Measurements from ENCODE around the gene TRPM2.
"Not testable (repeated sequence)": the region's sequence is repeated elsewhere in the genome, so short reads cannot be mapped to it uniquely, and the experiment has no call there.

TRPM2 gene

GRCh38 chr21:44392185-44392584 is 38.8 kb downstream of the TRPM2 start:
- no peak overlapping the region for H3K4me3 ChIP-seq (replicated peaks in 1 of 2; ENCODE audit: low read depth in 2 of 2, low read length in 2 of 2)
- no peak for DNase-seq (ENCODE audit: low read depth in 2 of 2)
- TF ChIP-seq CTCF (IDR thresholded peaks at IDR 0.05; ENCODE audit: low read depth, low read length) = no peak

- TF ChIP-seq CTCF (IDR thresholded peaks at IDR 0.05; ENCODE audit: low read depth, low read length) = no peak
- H3K4me3 ChIP-seq (replicated peaks in 1 of 2; ENCODE audit: low read depth in 2 of 2, low read length in 2 of 2) = no peak overlapping the region
- DNase-seq (ENCODE audit: low read depth in 2 of 2) = peak in 1 of 2 donors; percentile 16
Observed at GRCh38 chr21:44392916-44393315, 39.5 kb downstream of the TRPM2 start.

DNA sequence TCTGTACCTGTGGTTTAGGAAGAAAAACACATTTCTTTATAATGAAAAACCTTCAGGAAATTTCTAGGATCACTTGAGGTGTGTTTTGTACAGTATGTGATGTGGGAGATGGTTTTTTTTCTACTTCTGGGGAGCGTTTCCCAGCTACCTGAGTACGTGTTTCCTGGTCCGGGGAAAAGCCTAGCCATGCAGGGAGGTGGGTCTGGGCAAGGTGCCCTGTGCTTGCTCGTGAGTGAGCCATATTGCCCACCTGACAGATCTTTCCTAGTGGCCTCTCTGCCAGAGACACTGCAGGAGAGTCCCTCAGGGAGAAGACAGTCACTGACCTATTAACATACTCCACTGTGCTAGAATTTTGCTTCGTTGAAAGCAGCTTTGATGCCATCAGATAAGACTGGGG is 41.3 kb downstream of the TRPM2 start:
- no peak for DNase-seq (ENCODE audit: low read depth in 2 of 2)
- TF ChIP-seq CTCF (IDR thresholded peaks at IDR 0.05; ENCODE audit: low read depth, low read length) = no peak
- H3K4me3 ChIP-seq (replicated peaks in 1 of 2; ENCODE audit: low read depth in 2 of 2, low read length in 2 of 2) = no peak overlapping the region

DNA sequence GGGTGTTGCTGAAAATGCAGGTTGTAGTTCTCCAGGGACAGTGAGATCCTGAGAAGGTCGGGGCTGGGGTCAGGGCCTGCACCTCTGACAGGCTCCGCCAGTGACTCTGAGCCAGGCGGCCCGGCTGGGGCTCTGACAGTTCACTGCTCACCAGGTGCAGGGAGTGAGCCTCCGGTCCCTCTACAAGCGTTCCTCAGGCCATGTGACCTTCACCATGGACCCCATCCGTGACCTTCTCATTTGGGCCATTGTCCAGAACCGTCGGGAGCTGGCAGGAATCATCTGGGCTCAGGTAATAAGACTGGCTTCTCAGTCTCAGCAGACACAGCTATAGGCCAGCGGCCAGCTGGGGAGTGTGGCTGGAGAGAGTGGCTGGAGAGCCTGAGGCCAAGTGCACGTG is 41.8 kb downstream of the TRPM2 start:
- DNase-seq (ENCODE audit: low read depth in 2 of 2) = no peak
- no peak overlapping the region for H3K4me3 ChIP-seq (replicated peaks in 1 of 2; ENCODE audit: low read depth in 2 of 2, low read length in 2 of 2)
- no peak for TF ChIP-seq CTCF (IDR thresholded peaks at IDR 0.05; ENCODE audit: low read depth, low read length)

- DNase-seq (ENCODE audit: low read depth in 2 of 2); H3K4me3 ChIP-seq (replicated peaks in 1 of 2; ENCODE audit: low read depth in 2 of 2, low read length in 2 of 2): not testable (repeated sequence)
Observed at GRCh38 chr21:44396803-44397202, 43.4 kb downstream of the TRPM2 start.

DNA sequence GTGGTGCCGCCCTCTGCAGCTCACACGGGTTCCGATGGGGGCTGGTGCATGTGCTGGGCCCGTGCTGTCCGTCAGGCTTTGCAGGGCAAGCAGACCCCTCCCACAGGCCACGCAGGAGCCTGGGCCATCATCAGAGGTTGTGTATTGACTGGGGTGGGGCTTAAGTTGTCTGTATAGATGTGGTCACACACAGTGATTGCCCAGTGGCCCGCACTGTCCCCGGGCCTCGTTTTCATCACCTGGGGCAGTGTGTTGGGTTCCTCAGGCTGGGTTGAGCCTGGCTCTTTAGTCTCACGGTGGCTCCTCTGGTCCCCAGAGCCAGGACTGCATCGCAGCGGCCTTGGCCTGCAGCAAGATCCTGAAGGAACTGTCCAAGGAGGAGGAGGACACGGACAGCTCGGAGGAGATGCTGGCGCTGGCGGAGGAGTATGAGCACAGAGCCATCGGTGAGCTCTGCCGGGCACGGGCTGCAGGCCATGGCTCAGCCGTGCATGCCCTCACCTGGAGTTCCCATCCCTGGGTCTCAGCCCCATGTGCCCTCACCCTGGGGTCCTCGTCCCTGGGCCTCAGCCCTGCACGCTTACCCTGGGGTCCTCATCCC is 44.1 kb downstream of the TRPM2 start:
- no peak for TF ChIP-seq CTCF (IDR thresholded peaks at IDR 0.05; ENCODE audit: low read depth, low read length)
- H3K4me3 ChIP-seq (replicated peaks in 1 of 2; ENCODE audit: low read depth in 2 of 2, low read length in 2 of 2) = no peak overlapping the region
- no peak for DNase-seq (ENCODE audit: low read depth in 2 of 2)

DNA sequence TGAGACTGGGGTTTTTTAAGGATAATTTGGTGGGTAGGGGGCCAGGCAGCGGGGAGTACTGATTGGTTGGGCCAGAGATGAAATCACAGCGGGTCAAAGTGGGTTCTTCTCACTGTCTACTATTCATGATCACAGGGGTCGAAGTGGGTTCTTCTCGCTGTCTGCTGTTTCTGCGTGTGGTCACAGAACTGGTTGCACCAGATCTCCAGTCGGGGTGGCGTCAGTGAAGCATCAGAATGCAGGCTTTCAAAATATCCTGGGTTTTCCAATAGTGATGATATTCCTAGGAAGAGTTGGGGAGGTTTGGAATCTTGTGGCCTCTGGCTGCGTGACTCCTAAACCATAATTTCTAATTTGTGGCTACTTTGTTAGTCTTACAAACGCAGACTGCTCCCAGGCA is 45.1 kb downstream of the TRPM2 start:
- H3K4me3 ChIP-seq (replicated peaks in 1 of 2; ENCODE audit: low read depth in 2 of 2, low read length in 2 of 2) = no peak overlapping the region
- no peak for DNase-seq (ENCODE audit: low read depth in 2 of 2)
- no peak for TF ChIP-seq CTCF (IDR thresholded peaks at IDR 0.05; ENCODE audit: low read depth, low read length)
